ENCODE data around the gene ZNF221.

DNA sequence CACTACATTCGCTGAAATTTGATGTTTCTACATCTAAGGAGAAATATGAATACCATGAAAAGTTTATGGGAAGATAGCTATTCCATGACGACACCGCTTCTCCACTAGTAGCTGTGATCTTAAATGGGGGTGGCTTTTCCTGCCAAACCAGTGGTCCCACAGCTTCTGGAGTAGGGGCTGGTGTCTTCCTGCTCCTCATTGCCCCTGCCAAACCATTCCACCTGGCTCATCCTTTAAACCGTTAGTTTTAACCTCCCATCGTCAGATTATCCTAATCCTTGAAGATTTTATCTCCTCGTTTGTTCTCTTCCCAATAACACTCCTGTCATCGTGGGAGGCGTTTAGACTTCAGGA lies 51.2 kb downstream of the ZNF221 start:
- TF ChIP-seq POLR2A (IDR thresholded peaks at IDR 0.05), result no peak
- TF ChIP-seq, protein P1, sequence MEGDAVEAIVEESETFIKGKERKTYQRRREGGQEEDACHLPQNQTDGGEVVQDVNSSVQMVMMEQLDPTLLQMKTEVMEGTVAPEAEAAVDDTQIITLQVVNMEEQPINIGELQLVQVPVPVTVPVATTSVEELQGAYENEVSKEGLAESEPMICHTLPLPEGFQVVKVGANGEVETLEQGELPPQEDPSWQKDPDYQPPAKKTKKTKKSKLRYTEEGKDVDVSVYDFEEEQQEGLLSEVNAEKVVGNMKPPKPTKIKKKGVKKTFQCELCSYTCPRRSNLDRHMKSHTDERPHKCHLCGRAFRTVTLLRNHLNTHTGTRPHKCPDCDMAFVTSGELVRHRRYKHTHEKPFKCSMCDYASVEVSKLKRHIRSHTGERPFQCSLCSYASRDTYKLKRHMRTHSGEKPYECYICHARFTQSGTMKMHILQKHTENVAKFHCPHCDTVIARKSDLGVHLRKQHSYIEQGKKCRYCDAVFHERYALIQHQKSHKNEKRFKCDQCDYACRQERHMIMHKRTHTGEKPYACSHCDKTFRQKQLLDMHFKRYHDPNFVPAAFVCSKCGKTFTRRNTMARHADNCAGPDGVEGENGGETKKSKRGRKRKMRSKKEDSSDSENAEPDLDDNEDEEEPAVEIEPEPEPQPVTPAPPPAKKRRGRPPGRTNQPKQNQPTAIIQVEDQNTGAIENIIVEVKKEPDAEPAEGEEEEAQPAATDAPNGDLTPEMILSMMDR (IDR thresholded peaks at IDR 0.05), result no peak
